DOHH2 (cell line): ENCODE data around the gene MRM2.

ENCODE experiments used
- CTCF ChIP-seq: fragments of 200-600 bp; sonication (generic); IDR thresholded peaks from one replicate; pipeline ENCODE4 v1.5.1; 2014; ENCODE audit warnings: antibody characterized with exemption, mild to moderate bottlenecking, low read depth, low read length; ENCODE audit not compliant: poor library complexity, severe bottlenecking
- EZH2phosphoT487 ChIP-seq: fragments of 200-600 bp; sonication (generic); IDR thresholded peaks from 2 replicates; pipeline ENCODE4 v1.6.1; 2017; ENCODE audit warnings: borderline replicate concordance, mild to moderate bottlenecking, antibody characterized with exemption, low read length, moderate library complexity, mixed read lengths

DNA sequence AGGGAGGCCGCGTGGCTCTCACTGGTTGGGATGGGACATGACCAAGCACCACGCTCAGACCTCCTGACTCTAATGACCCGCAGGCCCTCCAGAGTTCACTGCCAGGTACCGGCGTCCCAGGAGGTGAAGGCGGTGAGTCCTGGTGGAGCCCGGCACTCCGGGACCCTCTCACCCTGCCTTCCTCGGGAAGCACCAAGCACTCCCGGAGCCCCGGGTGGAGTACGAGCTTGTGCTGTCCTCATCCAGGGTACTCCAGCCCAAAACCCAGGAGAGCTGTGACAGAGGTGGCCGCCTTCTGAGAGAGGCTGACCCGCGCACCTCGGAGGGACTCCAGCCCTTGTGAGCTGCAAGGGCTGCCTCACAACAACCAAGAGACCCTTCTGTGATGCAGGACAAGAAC, 18.7 kb downstream of the MRM2 start:
- no peak for TF ChIP-seq CTCF
- TF ChIP-seq EZH2phosphoT487, result no peak
